ENCODE data around the gene ZNF668. TPM values are rescaled to one million over a fixed set of nuclear protein-coding genes. Genes with fewer than 3 reads are reported as not detected.
"Not testable (repeated sequence)": the region's sequence is repeated elsewhere in the genome, so short reads cannot be mapped to it uniquely, and the experiment has no call there.

ZNF668 gene
- total RNA-seq, 1 donor from 2014 or later, result 14.9 TPM

DNA sequence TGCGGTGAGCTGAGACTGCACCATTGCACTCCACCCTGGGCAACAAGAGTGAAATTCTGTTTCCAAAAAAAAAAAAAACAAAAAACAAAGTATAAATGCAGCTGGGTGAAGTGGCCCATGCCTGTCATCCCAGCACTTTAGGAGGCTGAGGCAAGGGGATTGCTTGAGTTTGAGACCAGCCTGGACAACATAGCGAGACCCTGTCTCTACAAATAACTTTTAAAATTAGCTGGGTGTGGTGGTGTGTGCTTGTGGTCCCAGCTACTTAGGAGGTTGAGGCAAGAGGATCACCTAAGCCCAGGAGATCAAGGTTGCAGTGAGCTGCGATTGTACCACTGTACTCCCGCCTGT, 50.8 kb downstream of the ZNF668 start:
- Mint-ChIP-seq H3K36me3 (ENCODE audit: low read depth) (no peaks in the 10 kb centered on the region), H3K4me1 (ENCODE audit: low read depth) (peaks cover 9% of the 10 kb centered on the region), H3K9me3 (no peaks in the 10 kb centered on the region), H3K27ac (no peak overlapping the region), H3K4me3 (no peak overlapping the region), H3K27me3 (ENCODE audit: insufficient read depth) (no peaks in the 10 kb centered on the region)
- intact Hi-C loops (cut with micrococcal nuclease), result no loop called here
- no peak for DNase-seq (ENCODE audit: low spot score)

- intact Hi-C loops (cut with micrococcal nuclease), result no loop called here
- Mint-ChIP-seq H3K27ac (no peak overlapping the region), H3K36me3 (ENCODE audit: low read depth) (no peaks in the 10 kb centered on the region), H3K9me3 (no peaks in the 10 kb centered on the region), H3K4me3 (no peak overlapping the region), H3K27me3 (ENCODE audit: insufficient read depth) (no peaks in the 10 kb centered on the region), H3K4me1 (ENCODE audit: low read depth) (peaks cover 9% of the 10 kb centered on the region)
- no peak for DNase-seq (ENCODE audit: low spot score)
Measured at GRCh38 chr16:31022544-31023251, 51.3 kb downstream of the ZNF668 start.

DNA sequence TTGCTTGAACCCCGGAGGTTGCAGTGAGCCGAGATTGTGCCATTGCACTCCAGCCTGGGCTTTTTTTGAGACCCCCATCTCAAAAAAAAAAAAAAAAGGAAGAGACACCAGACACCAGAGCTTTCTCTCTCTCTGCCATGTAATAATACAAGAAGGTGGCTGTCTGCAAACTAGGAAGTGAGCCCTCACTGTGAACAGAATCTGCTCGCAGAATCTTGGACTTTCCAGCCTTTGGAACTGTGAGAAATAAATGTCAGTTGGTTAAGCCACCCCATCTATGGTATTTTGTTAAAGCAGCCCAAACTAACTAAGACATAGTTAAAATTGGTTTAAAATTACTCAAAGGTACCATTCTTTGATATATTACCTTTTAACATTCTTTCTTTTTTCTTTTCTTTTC, 53.5 kb downstream of the ZNF668 start:
- Mint-ChIP-seq H3K4me1 (ENCODE audit: low read depth) (peaks cover 9% of the 10 kb centered on the region), H3K36me3 (ENCODE audit: low read depth) (no peaks in the 10 kb centered on the region), H3K9me3 (no peaks in the 10 kb centered on the region), H3K27me3 (ENCODE audit: insufficient read depth) (peaks cover 3% of the 10 kb centered on the region), H3K27ac (no peak overlapping the region), H3K4me3 (no peak overlapping the region)
- DNase-seq (ENCODE audit: low spot score), result no peak
- intact Hi-C loops (cut with micrococcal nuclease), result no loop called here

GRCh38 chr16:31017756-31018155, 56.3 kb downstream of the ZNF668 start:
- DNase-seq (ENCODE audit: low spot score); H3K36me3 Mint-ChIP-seq (ENCODE audit: low read depth); H3K4me3 Mint-ChIP-seq; H3K27ac Mint-ChIP-seq; intact Hi-C loops (cut with micrococcal nuclease); H3K4me1 Mint-ChIP-seq (ENCODE audit: low read depth); H3K9me3 Mint-ChIP-seq: not testable (repeated sequence)
- peaks cover 13% of the 10 kb centered on the region for H3K27me3 Mint-ChIP-seq (ENCODE audit: insufficient read depth)

- intact Hi-C loops (cut with micrococcal nuclease), result no loop called here
- no peak overlapping the region for H3K27ac Mint-ChIP-seq
- DNase-seq (ENCODE audit: low spot score), result no peak
- no peak overlapping the region for H3K4me3 Mint-ChIP-seq
- peaks cover 28% of the 10 kb centered on the region for H3K27me3 Mint-ChIP-seq (ENCODE audit: insufficient read depth)
- H3K4me1 Mint-ChIP-seq (ENCODE audit: low read depth), result no peaks in the 10 kb centered on the region
- no peaks in the 10 kb centered on the region for H3K9me3 Mint-ChIP-seq
- H3K36me3 Mint-ChIP-seq (ENCODE audit: low read depth), result no peaks in the 10 kb centered on the region
Measured at GRCh38 chr16:31016018-31016417, 58.0 kb downstream of the ZNF668 start.

DNA sequence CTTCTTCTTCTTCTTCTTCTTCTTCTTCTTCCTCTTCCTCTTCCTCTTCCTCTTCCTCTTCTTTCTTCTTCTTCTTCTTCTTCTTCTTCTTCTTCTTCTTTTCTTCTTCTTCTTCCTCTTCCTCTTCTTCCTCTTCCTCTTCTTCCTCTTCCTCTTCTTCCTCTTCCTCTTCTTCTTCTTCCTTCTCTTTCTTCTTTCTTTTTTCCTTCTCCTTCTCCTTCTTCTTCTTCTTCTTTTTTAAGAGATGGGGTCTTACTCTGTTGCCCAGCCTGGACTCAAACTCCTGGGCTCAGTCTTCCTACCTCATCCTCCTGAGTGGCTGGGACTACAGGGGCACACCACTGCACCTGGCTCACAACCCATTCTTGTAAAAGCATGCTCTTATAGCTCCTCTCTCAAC, 60.7 kb downstream of the ZNF668 start:
- H3K4me1 Mint-ChIP-seq (ENCODE audit: low read depth); DNase-seq (ENCODE audit: low spot score); H3K9me3 Mint-ChIP-seq; H3K27ac Mint-ChIP-seq; H3K4me3 Mint-ChIP-seq; H3K36me3 Mint-ChIP-seq (ENCODE audit: low read depth); intact Hi-C loops (cut with micrococcal nuclease): not testable (repeated sequence)
- H3K27me3 Mint-ChIP-seq (ENCODE audit: insufficient read depth), result peaks cover 41% of the 10 kb centered on the region

DNA sequence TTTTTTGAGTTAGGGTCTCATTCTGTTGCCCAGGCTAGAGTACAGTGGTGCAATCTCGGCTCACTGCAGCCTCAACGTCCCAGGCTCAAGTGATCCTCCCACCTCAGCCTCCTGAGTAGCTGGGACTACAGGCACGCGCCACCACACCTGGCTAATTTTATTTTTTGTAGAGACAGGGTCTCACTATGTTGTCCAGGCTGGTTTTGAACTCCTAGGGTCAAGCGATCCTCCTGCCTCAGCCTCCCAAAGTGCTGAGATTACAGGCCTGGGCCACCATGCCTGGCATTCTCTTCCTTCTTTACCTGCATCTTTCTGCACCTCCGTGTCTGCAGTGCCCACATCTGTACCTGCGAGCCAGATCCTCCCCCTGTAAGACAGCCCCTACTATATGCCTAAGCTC, 62.2 kb downstream of the ZNF668 start:
- DNase-seq (ENCODE audit: low spot score); intact Hi-C loops (cut with micrococcal nuclease); H3K36me3 Mint-ChIP-seq (ENCODE audit: low read depth); H3K27ac Mint-ChIP-seq; H3K4me1 Mint-ChIP-seq (ENCODE audit: low read depth); H3K9me3 Mint-ChIP-seq: not testable (repeated sequence)
- H3K4me3 Mint-ChIP-seq, result peak overlapping the region; percentile 55
- peaks cover 45% of the 10 kb centered on the region for H3K27me3 Mint-ChIP-seq (ENCODE audit: insufficient read depth)

Other genes starting within 250 kb of the ZNF668 start
- gene BCL7C, start 180.2 kb downstream of the ZNF668 start, total RNA-seq, result 23.1 and 25.3 TPM in 2 replicates
- gene CTF1, start 177.6 kb downstream of the ZNF668 start, total RNA-seq, result 0.23 and 0.29 TPM in 2 replicates
- gene FBXL19, start 150.7 kb downstream of the ZNF668 start, total RNA-seq, result 32.7 and 33.2 TPM in 2 replicates
- gene ORAI3, start 125.2 kb downstream of the ZNF668 start, total RNA-seq, result 11.1 and 11.5 TPM in 2 replicates
- gene SETD1A, start 116.5 kb downstream of the ZNF668 start, total RNA-seq, result 34.0 and 38.8 TPM in 2 replicates
- gene HSD3B7, start 89.0 kb downstream of the ZNF668 start, total RNA-seq, result 2.1 and 3.3 TPM in 2 replicates
- gene STX1B, start 63.6 kb downstream of the ZNF668 start, total RNA-seq, result 0.34 and 0.49 TPM in 2 replicates
- 56.4 and 58.7 TPM in 2 replicates for gene STX4, start 40.7 kb downstream of the ZNF668 start, total RNA-seq
- 25.3 and 26.1 TPM in 2 replicates for gene ZNF646, start 182 bp upstream of the ZNF668 start, total RNA-seq
- gene PRSS53, start 14.7 kb upstream of the ZNF668 start, total RNA-seq, result 3.1 and 4.7 TPM in 2 replicates
- 47.3 and 53.0 TPM in 2 replicates for gene VKORC1, start 20.6 kb upstream of the ZNF668 start, total RNA-seq
- 43.6 and 44.8 TPM in 2 replicates for gene BCKDK, start 34.1 kb upstream of the ZNF668 start, total RNA-seq
- 55.4 and 58.2 TPM in 2 replicates for gene KAT8, start 43.4 kb upstream of the ZNF668 start, total RNA-seq
- gene PRSS8, start 61.5 kb upstream of the ZNF668 start, total RNA-seq, result not detected in 2 replicates
- gene PRSS36, start 75.8 kb upstream of the ZNF668 start, total RNA-seq, result 0.27 and 0.34 TPM in 2 replicates
- 950 and 955 TPM in 2 replicates for gene FUS, start 105.9 kb upstream of the ZNF668 start, total RNA-seq
- gene PYCARD, start 128.5 kb upstream of the ZNF668 start, total RNA-seq, result 20.9 and 21.2 TPM in 2 replicates
- gene TRIM72, start 139.9 kb upstream of the ZNF668 start, total RNA-seq, result 0.10 and 0.15 TPM in 2 replicates
- gene PYDC1, start 142.9 kb upstream of the ZNF668 start, total RNA-seq, result not detected in 2 replicates
- gene ITGAM, start 185.7 kb upstream of the ZNF668 start, total RNA-seq, result 14.2 and 16.8 TPM in 2 replicates

Data from activated T-helper 1 cell treated with anti-CD3 and anti-CD28 coated beads, Interleukin-12 subunit alpha, Interleukin-12 subunit beta, Interleukin-2, Interleukin-4 antibody, amounts not matched to agents 30 ng/mL and 10 ng/mL and 1 ng/mL, durations not matched to agents 14 hours and 24 hours and 36 hours (primary cell).